SKM-1 (cell line): ENCODE results near the gene DEK.

Experiments used
- DNase-seq: peaks from one replicate; lab custom pipeline; 2025; ENCODE audit not compliant: unreplicated experiment; lab: John Stamatoyannopoulos, UW

DEK gene

GRCh38 chr6:18265787-18266522, 1.6 kb upstream of the DEK start:
- DNase-seq, result no peak

- no peak for DNase-seq
Observed at GRCh38 chr6:18264923-18265377, 620 bp upstream of the DEK start.

- DNase-seq, result no peak
Observed at GRCh38 chr6:18263418-18264218, 712 bp downstream of the DEK start.

- no peak for DNase-seq
Observed at GRCh38 chr6:18262702-18263417, 1.5 kb downstream of the DEK start.

GRCh38 chr6:18261877-18262276, 2.5 kb downstream of the DEK start:
- DNase-seq, result no peak

- no peak for DNase-seq
Observed at GRCh38 chr6:18260448-18261106, 3.8 kb downstream of the DEK start.

GRCh38 chr6:18259675-18260447, 4.5 kb downstream of the DEK start:
- no peak for DNase-seq

- no peak for DNase-seq
Observed at GRCh38 chr6:18254793-18255192, 9.5 kb downstream of the DEK start.

- no peak for DNase-seq
Observed at GRCh38 chr6:18253635-18254034, 10.7 kb downstream of the DEK start.

- no peak for DNase-seq
Observed at GRCh38 chr6:18249271-18249670, 15.1 kb downstream of the DEK start.

- DNase-seq, result no peak
Observed at GRCh38 chr6:18248698-18249097, 15.6 kb downstream of the DEK start.

GRCh38 chr6:18247002-18247401, 17.3 kb downstream of the DEK start:
- DNase-seq, result no peak

GRCh38 chr6:18246205-18246604, 18.1 kb downstream of the DEK start:
- DNase-seq, result no peak

GRCh38 chr6:18245642-18246041, 18.7 kb downstream of the DEK start:
- DNase-seq, result no peak

- DNase-seq, result no peak
Observed at GRCh38 chr6:18245079-18245478, 19.3 kb downstream of the DEK start.

GRCh38 chr6:18244251-18244650, 20.1 kb downstream of the DEK start:
- no peak for DNase-seq

- no peak for DNase-seq
Observed at GRCh38 chr6:18243302-18243893, 20.9 kb downstream of the DEK start.

GRCh38 chr6:18242062-18242851, 22.1 kb downstream of the DEK start:
- no peak for DNase-seq
